Heart left ventricle (tissue), 13 donors: ENCODE results near the gene MAP1LC3B.

ENCODE experiments used
- POLR2A ChIP-seq, 2 donors: fragments of 450-650 bp; IDR thresholded peaks; one replicate each; pipeline ENCODE4 v1.6.1; 2017; ENCODE audit warnings: antibody characterized with exemption in 2 of 2, mild to moderate bottlenecking in 2 of 2, moderate library complexity in 2 of 2
- TF ChIP-seq, protein P1 (sequence below), 12 donors: fragments of 200-600 bp; sonication (generic) in 4 of 12; IDR thresholded peaks; one replicate each; pipeline versions ENCODE4 v1.5.0 to v1.8.0; 2018 to 2022; ENCODE audit warnings: antibody characterized with exemption in 12 of 12, mild to moderate bottlenecking in 5 of 12
- donor health status: ischemic (EF 13 %, LVEDD 7.1; RV severe dilation, severe dysfunction).
- donor health status: DM: no; HTN: yes; CAD: no.
- donor health status: DM: no; HTN: no; CAD: no.
- donor health status: ischemic (EF 25% LVEDD 6.9; RV normal size, moderate dysfunction).
- donor health status: ischemic (EF 25% LVEDD 5.7; RV mildly dilated, moderate dysfunction).
- donor health status: ischemic (EF 35%, LVEDD 5.7; RV mildly dilated, moderate dysfunction).
- donor health status: nonischemic (EF 11% LVEDD 7.7; RV severe dilation, severe dysfunction).
- donor health status: DM: yes; HTN: yes; CAD: no.
- donor health status: PGD.
- donor health status: ischemic (EF 29% LVEDD 5.4; RV normal size, mild dysfunction).
- donor health status: nonischemic (EF 23%, LVEDD 6.1; RV moderate dilation, normal function).

DNA sequence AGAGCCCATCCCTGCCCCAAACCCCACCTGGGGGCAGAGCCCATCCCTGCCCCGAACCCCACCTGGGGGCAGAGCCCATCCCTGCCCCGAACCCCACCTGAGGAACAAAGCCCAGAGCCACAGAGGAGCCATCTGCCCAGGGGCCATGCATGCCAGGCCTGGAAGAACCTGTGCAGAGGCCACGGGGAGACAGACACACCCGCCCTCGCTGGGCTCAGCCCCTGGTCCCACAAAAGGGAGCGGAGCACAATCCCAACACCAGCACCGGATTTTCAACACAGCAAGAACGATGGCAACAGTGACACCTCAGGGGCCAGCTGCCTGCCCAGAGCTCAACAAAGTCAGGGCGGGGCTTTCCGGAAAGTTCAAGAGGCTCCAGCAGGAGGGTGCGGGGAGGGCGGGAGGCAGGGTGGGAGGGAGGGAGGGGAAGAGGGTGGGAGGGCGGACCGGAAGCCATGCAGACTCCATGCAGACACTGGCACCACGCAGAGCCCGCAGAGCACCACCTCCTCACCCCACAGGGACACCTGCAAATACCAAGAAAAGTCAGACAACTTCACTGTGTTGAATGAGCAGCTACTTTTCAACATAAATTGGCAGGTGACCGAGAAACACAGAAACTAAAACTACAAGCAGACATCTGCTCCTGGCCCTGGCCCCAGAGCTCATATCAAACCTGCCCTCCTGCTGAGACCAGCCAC is 47.1 kb upstream of the MAP1LC3B start:
- TF ChIP-seq, protein P1, sequence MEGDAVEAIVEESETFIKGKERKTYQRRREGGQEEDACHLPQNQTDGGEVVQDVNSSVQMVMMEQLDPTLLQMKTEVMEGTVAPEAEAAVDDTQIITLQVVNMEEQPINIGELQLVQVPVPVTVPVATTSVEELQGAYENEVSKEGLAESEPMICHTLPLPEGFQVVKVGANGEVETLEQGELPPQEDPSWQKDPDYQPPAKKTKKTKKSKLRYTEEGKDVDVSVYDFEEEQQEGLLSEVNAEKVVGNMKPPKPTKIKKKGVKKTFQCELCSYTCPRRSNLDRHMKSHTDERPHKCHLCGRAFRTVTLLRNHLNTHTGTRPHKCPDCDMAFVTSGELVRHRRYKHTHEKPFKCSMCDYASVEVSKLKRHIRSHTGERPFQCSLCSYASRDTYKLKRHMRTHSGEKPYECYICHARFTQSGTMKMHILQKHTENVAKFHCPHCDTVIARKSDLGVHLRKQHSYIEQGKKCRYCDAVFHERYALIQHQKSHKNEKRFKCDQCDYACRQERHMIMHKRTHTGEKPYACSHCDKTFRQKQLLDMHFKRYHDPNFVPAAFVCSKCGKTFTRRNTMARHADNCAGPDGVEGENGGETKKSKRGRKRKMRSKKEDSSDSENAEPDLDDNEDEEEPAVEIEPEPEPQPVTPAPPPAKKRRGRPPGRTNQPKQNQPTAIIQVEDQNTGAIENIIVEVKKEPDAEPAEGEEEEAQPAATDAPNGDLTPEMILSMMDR (IDR thresholded peaks at IDR 0.05): no peak
- no peak for TF ChIP-seq POLR2A (IDR thresholded peaks at IDR 0.05)
